ENCODE measurements around the gene HTRA2.

GRCh38 chr2:74573747-74574562, 44.2 kb downstream of the HTRA2 start:
- no peak for TF ChIP-seq EZH2 (IDR thresholded peaks at IDR 0.05; ENCODE audit: insufficient read depth, poor library complexity, severe bottlenecking)
- no peak for TF ChIP-seq EZH2phosphoT487 (IDR thresholded peaks at IDR 0.05; ENCODE audit: insufficient read depth, low read depth)
